DND-41 (cell line): Measurements from ENCODE around the gene MDFI.

Experiments
- CTCF ChIP-seq: IDR thresholded peaks from 2 replicates; pipeline ENCODE4 v1.5.1; 2012; ENCODE audit warnings: borderline replicate concordance, low read length, moderate library complexity, mild to moderate bottlenecking; ENCODE audit not compliant: poor library complexity, severe bottlenecking; ENCODE audit errors: extremely low read depth
- EZH2 ChIP-seq: IDR thresholded peaks from 3 replicates; pipeline ENCODE4 v1.6.1; 2012; ENCODE audit warnings: borderline replicate concordance, low read depth, mild to moderate bottlenecking, moderate library complexity, low read length, inconsistent platforms; ENCODE audit not compliant: severe bottlenecking

GRCh38 chr6:41622206-41622988, 15.9 kb upstream of the MDFI start:
- TF ChIP-seq CTCF: no peak
- no peak for TF ChIP-seq EZH2
